T-helper 2 cell treated with Interferon-gamma antibody and Interleukin-4, amounts not matched to agents 100 ng/mL and 5 ng/mL, for 36 hours (primary cell): ENCODE measurements around the gene PAF1. TPM values are rescaled to one million over a fixed set of nuclear protein-coding genes. Genes with fewer than 3 reads are reported as not detected.

Experiments
- intact Hi-C: fragments of 100-400 bp; cut with micrococcal nuclease; formaldehyde crosslinking; loops from one replicate; pipeline ENCODE4 v1.15.1; 2023
- total RNA-seq: library from RNA; stranded (reverse); gene quantifications from 2 replicates; pipeline ENCODE4 v1.2.3, GENCODE V29; 2022

The PAF1 gene
- 43.9 and 46.7 TPM in 2 replicates for total RNA-seq

DNA sequence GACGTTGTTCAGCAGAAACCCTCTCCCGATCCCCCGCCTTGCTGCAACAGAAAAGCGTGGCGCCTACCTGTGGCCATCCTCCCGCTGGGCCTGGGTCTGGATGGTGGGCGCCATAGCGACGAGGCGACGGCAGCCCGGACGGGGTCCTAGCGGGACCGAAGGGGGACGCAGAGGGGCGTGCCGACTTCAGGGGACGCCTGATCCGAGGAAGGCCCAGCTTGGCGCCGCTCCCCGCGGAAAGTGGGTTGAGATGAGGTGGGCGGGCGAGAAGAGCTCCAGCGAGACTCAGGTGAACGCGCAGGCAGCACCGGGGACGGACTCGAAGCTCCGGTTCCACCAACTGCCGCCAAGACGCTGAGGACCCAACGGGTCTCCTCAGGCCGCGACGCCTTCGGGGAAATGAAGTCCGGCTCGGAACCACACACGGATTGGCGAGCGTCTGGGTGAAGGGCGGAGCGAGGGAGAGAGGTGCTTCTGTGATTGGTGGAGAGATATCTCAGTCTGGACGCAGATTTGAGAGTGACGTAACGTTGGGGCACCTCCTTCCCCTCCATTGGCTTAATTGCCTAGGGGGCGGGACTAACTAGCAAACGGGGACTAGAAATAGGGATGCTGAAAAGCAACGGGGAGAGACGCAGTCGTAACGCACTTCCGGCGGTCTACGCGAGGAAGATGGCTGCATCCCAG is at the start of gene PAF1, which contains the start of gene MED29:
TSS of gene PAF1 (minus strand) at position 356 of the 687 bp plus-strand sequence. CDS start at position 114, 242 bp downstream.
TSS of gene MED29 (plus strand) at position 628 of the 687 bp plus-strand sequence. CDS start at position 673, 45 bp downstream.
- intact Hi-C loops = loop anchor here (1.0 kb wide), 5 partner anchors 21 to 89 kb away; partner anchors contain the start of genes PLEKHG2, SAMD4B and TIMM50

DNA sequence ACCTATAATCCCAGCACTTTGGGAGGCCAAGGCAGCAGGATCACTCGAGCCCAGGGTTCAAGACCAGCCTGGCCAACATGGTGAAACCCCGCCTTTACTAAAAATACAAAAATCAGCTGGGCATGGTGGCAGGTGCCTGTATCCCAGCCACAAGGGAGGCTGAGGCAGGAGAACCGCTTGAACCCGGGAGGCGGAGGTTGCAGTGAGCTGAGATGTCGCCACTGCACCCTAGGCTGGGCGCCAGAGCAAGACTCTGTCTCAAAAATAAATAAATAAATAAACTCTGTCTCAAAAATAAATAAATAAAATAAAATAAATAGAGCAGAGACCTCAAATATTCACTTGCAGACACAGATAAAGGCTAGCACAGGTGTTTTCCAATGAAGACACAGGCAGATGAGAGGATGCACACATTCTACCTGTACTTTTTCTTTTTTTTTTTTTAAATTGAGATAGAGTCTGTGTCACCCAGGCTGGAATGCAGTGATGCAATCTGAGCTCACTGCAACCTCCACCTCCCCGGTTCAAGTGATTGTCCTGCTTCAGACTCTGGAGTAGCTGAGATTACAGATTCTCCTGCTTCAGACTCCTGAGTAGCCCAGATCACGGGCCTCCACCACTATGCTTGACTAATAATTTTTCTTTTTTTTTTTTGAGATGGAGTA is 47.5 kb upstream of the PAF1 start:
- intact Hi-C loops = no loop called here

DNA sequence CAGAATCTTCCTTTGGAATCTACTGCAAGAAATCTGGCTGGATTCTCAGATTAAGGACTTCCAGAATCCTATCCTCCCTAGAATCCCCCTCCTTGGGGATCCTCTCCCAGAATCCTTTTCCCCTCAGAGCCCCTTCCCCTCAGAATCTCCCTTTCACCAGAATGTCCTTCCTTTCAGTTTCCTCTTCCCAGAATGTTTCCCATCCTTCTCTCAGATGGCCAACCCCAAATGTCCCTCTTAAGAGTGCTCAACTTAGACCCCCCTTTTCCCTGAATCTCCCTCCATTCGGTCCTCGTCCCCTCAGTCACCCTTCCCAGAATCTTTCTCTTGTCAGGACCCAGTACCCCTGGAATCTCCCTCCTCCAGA is 45.4 kb upstream of the PAF1 start:
- intact Hi-C loops = loop anchor here (1.0 to 2.0 kb wide), 4 partner anchors 9 to 45 kb away; partner anchors contain the start of genes MED29, PAF1, PLEKHG2 and SUPT5H

DNA sequence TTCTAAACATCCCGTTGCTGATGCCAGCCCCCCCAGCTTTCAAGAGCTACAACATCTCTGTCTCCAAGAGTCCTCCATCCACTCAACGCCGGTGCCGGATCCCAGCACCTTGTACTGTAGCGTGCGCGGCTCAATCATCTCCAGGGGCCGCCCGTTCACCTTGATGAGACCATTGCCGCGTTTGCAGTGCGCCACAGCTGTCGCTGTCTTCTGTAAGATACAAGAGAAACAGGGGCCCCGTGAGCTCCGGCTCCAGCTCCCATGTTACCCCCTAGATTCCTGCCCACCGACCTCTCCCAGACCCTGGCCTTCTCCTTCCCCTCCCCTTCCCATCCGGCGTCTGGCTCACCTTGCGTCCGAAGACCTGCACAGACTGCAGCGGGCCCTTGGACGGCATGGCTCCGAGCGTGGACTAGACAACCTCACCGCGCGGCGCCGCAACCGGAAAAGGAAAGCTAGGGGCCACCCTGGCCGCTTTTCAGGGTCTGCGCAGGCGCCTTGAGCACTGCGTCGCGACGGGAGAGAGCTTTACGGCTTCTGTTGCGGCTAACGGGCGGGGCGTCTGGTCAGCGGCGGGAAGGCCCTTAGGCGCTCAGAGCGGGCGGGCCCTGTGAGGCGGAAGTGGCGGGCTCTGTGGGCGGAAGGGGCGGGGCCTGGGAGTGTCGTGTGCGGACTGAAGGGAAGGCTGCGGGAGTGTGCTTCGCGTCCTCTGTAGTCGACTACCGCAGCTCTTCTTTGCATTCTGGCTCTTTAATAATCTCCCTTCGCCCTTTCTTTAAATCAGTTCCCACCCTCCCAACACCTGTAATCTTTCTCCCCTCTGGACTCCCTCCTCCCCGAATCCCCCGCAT is 44.8 kb upstream of the PAF1 start, which contains the start of gene RPS16:
TSS of gene RPS16 (minus strand) at position 451 of the 851 bp plus-strand sequence. CDS start at position 397, 54 bp downstream.
- intact Hi-C loops = loop anchor here (1.0 to 2.0 kb wide), 4 partner anchors 10 to 45 kb away; partner anchors contain the start of genes MED29, PAF1, PLEKHG2 and SUPT5H

DNA sequence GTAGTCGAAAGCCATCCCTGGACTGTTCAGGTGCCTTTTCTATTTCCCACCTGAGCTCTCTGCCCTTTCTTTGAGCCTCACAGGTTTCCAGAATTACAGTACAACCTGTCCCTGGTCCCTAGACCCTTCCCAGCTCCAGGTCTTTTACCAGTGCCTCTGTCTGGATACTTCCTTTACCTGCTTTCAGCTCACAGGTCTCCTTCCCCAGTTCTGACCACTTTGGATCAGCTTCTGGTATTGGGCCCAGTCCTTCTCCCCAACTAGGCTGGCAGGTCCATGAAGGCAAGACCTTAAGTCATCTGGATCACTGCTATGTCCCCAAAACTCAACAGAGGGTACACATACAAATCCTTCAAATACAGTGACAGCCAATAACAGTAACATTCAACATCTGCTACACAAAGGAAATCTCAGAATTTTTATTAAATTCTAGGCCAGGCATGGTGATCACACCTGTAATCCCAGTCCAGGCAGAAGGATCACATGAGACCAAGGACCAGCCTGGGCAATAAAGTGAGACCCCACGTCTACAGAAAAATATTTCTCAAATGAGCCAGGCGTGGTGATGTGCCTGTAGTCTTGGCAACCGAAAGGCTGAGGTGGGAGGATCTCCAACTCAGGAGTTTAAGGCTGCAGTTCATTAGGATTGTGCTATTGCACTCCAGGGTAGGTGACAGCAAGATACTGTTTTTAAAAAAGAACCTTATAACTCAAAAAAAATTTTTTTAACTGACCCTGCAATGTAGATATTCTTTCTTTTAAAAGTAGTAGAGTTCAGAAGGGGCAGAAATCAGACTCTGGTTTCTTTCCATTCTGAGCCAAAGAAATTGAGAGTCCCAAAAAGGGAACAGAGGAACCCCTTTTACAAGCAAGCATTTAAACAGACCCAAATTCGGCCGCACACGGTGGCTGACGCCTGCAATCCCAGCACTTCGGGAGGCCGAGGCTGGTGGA is 43.5 kb upstream of the PAF1 start:
- intact Hi-C loops = no loop called here

DNA sequence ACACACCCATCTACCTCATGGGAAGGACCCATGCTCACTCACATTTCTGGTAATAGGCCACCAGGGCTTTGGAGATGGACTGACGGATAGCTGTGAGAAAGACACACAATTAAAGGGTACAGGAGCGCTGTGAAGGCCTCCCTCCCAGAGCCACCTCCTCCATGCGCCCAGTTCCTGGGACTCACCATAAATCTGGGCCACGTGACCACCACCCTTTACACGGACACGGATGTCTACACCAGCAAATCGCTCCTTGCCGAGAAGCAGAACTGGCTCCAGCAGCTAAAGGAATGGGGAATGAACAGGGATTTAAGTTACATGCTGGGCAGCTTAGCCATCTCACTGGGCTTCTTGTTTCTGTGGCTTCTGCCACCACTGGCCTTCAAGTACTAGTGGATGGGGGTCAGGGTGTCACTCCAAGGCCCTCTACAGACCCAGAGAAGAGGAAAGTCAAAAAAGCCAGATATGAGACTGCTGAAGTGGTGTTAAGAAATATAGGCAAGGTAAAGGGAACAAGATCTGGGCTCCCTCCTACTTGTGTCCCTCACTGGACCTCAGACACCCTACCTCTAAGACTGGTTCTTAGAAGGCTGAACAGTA is 42.7 kb upstream of the PAF1 start:
- intact Hi-C loops = no loop called here

DNA sequence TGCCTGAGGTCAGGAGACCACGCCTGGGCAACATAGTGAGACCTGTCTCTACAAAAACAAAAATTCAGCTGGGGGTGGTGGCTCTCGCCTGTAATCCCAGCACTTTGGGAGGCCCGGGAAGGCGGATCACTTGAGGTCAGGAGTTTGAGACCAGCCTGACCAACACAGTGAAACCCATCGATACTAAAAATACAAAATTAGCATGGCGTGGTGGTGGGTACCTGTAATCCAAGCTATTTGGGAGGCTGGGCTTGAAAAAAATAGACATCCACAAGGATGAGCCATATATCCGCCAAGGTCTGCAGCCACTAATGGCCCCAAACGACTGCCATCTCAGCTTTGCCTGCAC is 41.7 kb upstream of the PAF1 start:
- intact Hi-C loops = no loop called here

DNA sequence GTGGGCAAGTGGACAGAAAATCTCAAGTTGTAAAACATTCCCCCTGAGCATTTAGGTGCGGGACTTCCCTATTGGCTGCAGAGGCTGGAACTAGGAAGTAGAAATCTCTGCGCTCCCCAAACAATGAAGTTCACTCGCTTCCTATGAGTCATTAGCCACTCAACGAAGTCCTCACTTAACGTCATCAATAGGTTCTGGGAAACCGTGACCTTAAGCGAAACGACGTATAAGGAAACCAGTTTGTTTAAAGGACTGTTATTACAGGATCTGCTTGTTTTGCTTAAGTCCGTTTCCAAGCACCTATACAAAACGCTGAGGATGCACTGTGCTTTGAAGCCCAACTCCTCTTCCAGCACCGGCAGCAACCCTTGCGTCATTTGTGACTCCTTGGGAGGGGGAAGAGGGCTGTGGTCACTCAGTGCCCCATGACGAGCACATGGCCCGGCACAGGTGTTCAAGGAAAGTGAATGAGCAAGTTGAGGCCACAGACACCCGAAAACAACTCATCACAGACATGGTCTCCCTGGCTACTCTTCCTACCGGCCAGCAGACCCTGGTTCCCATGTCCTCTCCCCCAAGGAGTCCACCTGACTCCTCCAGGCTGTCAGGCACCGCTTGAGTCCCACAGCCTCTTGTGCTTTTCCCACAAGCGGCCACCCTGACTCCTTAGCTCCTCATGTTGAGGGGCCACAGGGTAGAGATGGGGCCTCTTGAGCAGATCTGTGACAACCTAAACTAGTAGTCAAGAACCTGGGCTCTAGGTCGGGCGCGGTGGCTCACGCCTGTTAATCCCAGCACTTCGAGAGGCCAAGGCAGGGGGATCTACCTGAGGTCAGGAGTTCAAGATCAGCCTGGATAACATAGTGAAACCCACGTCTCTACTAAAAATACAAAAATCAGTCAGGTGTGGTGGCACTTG is 40.0 kb upstream of the PAF1 start:
- intact Hi-C loops = loop anchor here (1.0 kb wide), 1 partner anchor 19 kb away; the partner anchor contains the start of gene PLEKHG2

DNA sequence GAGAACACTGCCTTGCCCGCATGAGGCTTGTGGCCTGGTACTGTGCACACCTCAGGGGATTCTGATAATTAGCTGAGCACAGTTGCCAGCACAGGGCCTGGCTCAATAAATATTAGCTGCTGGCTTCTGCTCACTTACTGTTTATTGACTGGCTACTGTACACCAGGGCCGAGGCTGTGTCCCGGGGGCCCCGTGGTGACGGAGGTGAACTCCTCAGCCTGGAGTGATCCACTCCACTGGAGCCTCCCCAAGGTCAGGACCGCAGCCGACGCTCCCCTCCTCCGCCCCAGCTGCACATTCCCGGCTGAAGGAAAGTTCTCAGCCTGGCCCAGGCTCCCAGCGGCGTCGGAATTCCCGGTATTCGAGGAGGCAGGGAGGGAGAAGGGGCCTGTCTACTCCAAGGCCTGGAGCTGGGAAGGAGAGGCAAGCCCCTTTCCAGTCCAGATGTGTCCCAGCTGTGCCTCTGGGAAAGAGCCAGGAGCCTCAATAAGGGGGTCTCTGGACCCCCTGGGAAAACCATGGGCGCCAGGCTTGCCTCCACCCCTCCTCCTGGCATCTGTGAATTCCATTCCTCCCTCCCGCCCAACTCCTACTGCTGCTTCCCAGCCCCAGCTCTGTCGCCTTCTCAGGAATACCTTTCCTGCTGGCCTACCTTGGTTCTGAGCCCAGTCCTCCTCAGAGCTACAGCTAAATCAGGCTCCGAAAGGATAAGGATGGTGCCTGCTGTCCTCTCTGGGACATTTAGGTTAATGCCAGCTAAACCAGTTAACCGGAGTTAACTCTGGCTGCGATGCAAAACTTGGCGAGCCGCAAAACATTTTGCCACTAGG is 37.6 kb upstream of the PAF1 start:
- intact Hi-C loops = no loop called here

DNA sequence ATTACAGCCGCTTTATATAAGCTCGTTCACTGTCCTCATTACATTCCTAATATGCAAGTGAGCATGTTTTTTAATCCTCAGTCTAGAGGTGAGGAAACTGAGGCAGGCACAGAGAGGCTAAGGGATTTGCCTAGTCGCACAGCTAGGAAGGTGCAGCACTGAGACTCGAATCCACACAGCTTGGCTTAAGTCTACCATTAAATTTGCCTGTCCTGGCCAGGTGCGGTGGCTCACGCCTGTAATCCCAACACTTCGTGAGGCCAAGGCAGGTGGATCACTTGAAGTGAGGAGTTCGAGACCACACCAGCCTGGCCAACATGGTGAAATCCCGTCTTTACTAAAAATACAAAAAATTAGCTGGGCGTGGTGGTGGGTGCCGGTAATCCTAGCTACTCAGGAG is 36.8 kb upstream of the PAF1 start:
- intact Hi-C loops = no loop called here

DNA sequence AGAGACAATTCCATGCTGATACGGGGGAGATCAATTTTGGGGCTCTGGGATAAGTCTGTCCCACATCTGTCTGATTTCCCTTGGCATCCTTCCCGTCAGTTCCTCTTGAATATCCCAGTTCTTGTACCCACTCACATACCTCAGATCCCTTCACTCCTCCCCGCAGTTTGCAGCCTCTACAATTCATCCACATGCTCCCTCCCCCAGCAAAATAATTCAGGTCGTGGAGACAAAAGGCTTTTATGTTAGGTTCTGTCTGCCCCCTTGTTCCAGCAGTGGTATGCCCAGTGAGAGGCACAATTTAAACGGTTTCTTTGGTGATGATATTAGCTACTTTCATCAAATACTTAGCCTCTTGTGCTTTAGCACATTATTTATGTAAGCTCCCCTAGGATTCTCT is 35.3 kb upstream of the PAF1 start:
- intact Hi-C loops = no loop called here

DNA sequence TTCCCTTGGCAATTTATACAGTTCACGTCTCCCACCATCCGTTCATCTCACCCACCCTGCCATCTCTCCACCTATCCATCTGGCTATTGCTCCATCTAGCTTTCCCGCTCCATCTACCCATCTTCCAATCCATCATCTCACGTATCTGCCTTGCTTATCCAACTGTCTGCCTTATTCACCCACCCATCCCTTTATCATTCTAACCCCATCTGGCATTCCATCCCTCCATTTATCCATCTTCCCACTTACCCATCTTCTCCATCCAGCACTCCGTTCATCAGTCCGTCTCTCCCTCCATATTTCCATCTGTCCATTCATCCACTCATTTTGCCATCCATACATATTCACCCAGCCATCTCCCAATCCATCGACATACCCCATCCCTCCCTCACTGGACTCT is 34.8 kb upstream of the PAF1 start:
- intact Hi-C loops = no loop called here

DNA sequence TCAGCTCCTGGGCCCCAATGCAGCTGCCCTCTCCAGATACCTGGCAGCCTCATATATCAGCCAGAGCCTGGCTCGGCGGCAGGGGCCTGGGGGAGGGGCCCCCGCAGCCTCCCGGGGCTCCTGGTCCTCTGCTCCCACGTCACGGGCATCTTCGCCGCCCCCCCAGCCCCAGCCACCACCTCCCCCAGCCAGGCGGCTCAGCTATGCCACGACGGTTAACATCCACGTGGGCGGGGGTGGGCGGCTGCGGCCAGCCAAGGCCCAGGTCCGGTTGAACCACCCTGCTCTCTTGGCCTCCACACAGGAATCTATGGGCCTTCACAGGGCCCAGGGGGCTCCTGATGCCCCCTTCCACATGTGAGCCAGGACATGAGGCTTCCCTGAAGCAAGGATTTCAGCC is 34.0 kb upstream of the PAF1 start:
- intact Hi-C loops = no loop called here

DNA sequence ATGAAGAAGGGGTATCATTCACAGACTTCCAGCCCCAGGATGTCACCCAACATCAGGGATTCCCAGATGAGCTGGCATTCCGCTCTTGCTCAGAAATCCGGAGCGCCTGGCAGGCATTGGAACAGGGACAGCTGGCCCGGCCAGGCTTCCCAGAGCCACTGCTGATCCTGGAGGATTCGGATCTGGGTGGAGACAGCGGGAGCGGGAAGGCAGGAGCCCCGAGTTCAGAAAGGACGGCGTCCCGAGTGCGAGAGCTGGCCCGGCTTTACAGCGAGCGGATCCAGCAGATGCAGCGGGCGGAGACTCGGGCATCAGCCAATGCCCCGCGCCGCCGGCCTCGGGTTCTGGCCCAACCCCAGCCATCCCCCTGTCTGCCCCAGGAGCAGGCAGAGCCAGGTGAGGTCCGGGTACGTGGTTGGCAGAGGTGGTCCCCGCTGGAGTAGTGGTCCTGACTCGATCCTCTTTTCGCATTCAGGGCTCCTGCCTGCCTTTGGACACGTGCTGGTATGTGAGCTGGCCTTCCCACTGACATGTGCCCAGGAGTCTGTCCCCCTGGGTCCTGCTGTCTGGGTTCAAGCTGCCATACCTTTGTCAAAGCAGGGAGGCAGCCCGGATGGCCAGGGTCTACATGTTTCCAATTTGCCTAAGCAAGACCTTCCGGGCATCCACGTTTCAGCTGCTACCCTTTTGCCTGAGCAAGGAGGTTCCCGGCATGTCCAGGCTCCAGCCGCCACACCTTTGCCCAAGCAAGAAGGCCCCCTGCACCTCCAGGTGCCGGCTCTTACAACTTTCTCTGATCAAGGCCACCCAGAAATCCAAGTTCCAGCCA is 32.6 kb upstream of the PAF1 start:
- intact Hi-C loops = no loop called here

DNA sequence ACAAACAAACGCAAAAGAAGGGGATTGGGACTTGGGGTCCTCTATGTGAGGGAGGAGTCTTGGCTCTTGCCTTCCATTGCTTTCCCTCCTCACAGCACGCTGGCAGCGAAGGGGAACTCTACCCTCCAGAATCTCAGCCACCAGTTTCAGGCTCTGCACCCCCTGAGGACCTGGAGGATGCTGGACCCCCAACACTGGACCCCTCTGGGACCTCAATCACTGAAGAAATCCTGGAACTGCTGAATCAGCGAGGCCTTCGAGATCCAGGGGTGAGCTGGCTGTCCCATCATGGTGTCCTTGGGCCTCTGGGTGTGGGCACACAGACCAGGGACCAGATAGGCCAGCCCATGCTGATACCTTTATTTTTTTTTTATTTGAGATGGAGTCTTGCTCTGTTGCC is 31.1 kb upstream of the PAF1 start:
- intact Hi-C loops = no loop called here

DNA sequence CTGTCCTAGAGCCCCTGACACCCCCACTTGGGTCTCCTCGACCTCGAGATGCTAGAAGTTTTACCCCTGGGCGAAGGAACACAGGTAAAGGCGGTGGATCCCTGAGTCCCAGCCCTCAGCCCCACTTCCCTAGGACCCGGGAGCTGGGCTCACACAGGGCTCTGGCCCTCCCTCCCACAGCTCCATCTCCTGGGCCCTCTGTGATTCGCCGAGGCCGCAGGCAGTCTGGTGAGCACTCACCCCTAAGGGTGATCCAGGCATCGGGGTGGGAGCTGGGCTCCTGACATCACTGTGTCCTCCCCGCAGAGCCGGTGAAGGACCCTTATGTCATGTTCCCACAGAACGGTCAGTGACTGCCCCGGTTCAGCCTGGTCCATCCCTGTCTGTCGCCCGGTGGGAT is 29.9 kb upstream of the PAF1 start:
- intact Hi-C loops = no loop called here

DNA sequence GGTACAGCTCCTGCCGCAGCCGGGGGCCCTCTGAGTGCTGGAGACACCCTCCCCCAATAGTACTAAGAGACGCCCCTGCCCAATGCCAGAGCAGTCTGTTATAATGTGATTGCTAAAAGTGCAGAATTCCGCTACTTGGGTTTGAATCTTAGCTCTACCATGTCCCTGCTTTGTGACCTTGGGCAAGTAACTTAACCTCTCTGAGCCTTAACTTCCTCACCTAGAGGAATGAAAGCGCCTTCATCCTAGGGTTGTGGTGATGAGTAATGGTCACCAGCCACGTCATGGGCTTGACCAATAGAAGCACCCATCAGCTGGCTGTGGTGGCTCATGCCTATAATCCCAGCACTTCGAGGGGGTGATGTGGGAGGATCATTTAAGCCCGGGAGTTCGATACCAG is 28.1 kb upstream of the PAF1 start:
- intact Hi-C loops = no loop called here
